Measurements from ENCODE around the gene GZMM.

GZMM gene

GRCh38 chr19:572140-572742 is 28.4 kb downstream of the GZMM start, which contains the start of gene BSG:
TSS of gene BSG (plus strand) at chr19:572596. CDS start at chr19:572635, 39 bp downstream.
- TF ChIP-seq CTCF (IDR thresholded peaks at IDR 0.05; ENCODE audit: control insufficient read depth, insufficient read depth, low read depth, low read length, missing control alignments), result no peak
- H3K4me3 ChIP-seq (ENCODE audit: control insufficient read depth, low read depth, low read length), result peak within 1 kb of the TSS; percentile 96
- peak; percentile 85 for DNase-seq (ENCODE audit: low read depth)

- H3K4me3 ChIP-seq (ENCODE audit: control insufficient read depth, low read depth, low read length), result peak overlapping the region; percentile 96
- DNase-seq (ENCODE audit: low read depth), result no peak
These were observed 29.1 kb downstream of the GZMM start for GRCh38 chr19:572743-573518.

GRCh38 chr19:573519-573825 is 29.6 kb downstream of the GZMM start:
- no peak for TF ChIP-seq CTCF (IDR thresholded peaks at IDR 0.05; ENCODE audit: control insufficient read depth, insufficient read depth, low read depth, low read length, missing control alignments)
- peak overlapping the region; percentile 96 for H3K4me3 ChIP-seq (ENCODE audit: control insufficient read depth, low read depth, low read length)
- DNase-seq (ENCODE audit: low read depth), result no peak

More at GRCh38 chr19:572743-573518, 29.1 kb downstream of the GZMM start:
- TF ChIP-seq CTCF (IDR thresholded peaks at IDR 0.05; ENCODE audit: control insufficient read depth, insufficient read depth, low read depth, low read length, missing control alignments), result no peak

- peak overlapping the region; percentile 19 for H3K4me3 ChIP-seq (ENCODE audit: control insufficient read depth, low read depth, low read length)
- no peak for DNase-seq (ENCODE audit: low read depth)
- no peak for TF ChIP-seq CTCF (IDR thresholded peaks at IDR 0.05; ENCODE audit: control insufficient read depth, insufficient read depth, low read depth, low read length, missing control alignments)
These were observed 31.0 kb downstream of the GZMM start for GRCh38 chr19:574658-575526.

DNA sequence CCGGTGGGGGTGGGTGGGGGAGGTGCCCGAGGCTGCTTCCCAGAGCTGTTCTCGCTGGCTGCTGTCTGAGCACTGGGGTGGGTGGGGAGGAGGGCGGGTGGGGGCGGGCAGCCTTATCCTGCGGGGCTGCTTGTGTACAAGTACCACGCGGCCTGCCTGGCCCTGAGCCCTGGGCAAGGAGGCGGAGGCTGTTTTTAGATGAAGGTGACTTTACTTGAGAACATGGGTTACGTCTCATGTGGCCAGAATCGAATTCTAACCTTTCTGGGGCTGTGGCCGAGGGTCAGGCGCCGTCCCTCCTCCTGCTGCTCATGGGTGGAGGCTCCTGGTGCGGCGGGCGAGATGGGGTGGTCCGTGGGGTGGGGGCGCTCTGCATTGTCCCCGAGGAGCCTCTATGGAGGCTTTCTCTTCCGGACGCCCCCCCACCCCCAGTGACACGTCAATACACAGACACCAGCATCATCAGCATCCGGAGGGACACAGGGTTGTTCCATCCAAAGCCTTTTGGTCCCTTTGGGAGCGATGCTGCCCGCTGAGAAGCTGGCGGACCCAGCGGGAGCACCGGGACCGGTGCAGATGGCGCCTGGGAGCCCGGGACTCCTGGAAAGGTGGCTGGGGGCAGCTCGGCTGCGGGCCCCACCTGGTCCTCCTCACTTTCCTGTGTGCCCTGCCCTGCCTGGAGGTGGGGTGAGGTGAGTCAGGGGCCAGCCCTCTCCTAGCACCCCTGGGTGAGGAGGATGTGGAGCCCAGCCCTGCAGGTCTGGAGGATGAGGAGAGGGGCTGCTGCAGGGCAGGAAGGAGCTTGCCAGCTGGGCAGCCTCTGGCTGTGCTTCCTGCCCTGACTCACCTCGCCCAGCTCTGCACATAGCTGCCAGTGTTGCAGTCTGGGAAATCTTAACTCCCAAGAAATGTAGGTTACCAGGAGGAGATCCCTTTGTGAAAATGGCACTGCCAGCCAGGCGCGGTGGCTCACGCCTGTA is 32.0 kb downstream of the GZMM start:
- no peak for TF ChIP-seq CTCF (IDR thresholded peaks at IDR 0.05; ENCODE audit: control insufficient read depth, insufficient read depth, low read depth, low read length, missing control alignments)
- no peak for DNase-seq (ENCODE audit: low read depth)
- peak overlapping the region; percentile 19; the same call in 1 of the 2 replicates for H3K4me3 ChIP-seq (ENCODE audit: control insufficient read depth, low read depth, low read length)

All from AG09309 (cell line).